Stimulated activated CD4-positive, alpha-beta T cell treated with anti-CD3 and anti-CD28 coated beads, Interleukin-4, amount 100 ng/mL, for 4 hours (primary cell): ENCODE measurements around the gene UNC13C.

Source experiments
- DNase-seq, 2 experiments: peaks; one replicate each; pipeline ENCODE4 v3.0.0-alpha.2; 2020

UNC13C gene

GRCh38 chr15:54026891-54027290, 48.6 kb downstream of the UNC13C start:
- DNase-seq = no peak

- DNase-seq = no peak
Measured at GRCh38 chr15:54029081-54029480, 50.8 kb downstream of the UNC13C start.

- no peak for DNase-seq
Measured at GRCh38 chr15:54032066-54032465, 53.8 kb downstream of the UNC13C start.

GRCh38 chr15:54033356-54033860, 55.2 kb downstream of the UNC13C start:
- no peak for DNase-seq

GRCh38 chr15:54033869-54034458, 55.7 kb downstream of the UNC13C start:
- DNase-seq = no peak

- no peak for DNase-seq
Measured at GRCh38 chr15:54035616-54036015, 57.4 kb downstream of the UNC13C start.

- DNase-seq = no peak
Measured at GRCh38 chr15:54045397-54045796, 67.2 kb downstream of the UNC13C start.

GRCh38 chr15:54046093-54046492, 67.9 kb downstream of the UNC13C start:
- DNase-seq = no peak

GRCh38 chr15:54064365-54064764, 86.1 kb downstream of the UNC13C start:
- DNase-seq = no peak

GRCh38 chr15:54066403-54066802, 88.2 kb downstream of the UNC13C start:
- DNase-seq = no peak

GRCh38 chr15:54082836-54083492, 104.7 kb downstream of the UNC13C start:
- DNase-seq = no peak

- no peak for DNase-seq
Measured at GRCh38 chr15:54083501-54083900, 105.3 kb downstream of the UNC13C start.

- DNase-seq = no peak
Measured at GRCh38 chr15:54083991-54084390, 105.8 kb downstream of the UNC13C start.

GRCh38 chr15:54088837-54089236, 110.6 kb downstream of the UNC13C start:
- DNase-seq = no peak

- no peak for DNase-seq
Measured at GRCh38 chr15:54089776-54090175, 111.5 kb downstream of the UNC13C start.

- DNase-seq = no peak
Measured at GRCh38 chr15:54091651-54092050, 113.4 kb downstream of the UNC13C start.

- DNase-seq = no peak
Measured at GRCh38 chr15:54094661-54095060, 116.4 kb downstream of the UNC13C start.

- no peak for DNase-seq
Measured at GRCh38 chr15:54097019-54097418, 118.8 kb downstream of the UNC13C start.

- no peak for DNase-seq
Measured at GRCh38 chr15:54099010-54099409, 120.8 kb downstream of the UNC13C start.

GRCh38 chr15:54101664-54102270, 123.5 kb downstream of the UNC13C start:
- DNase-seq = no peak

- DNase-seq = no peak
Measured at GRCh38 chr15:54102704-54103103, 124.5 kb downstream of the UNC13C start.

- no peak for DNase-seq
Measured at GRCh38 chr15:54109014-54109413, 130.8 kb downstream of the UNC13C start.

- DNase-seq = no peak
Measured at GRCh38 chr15:54119051-54119450, 140.8 kb downstream of the UNC13C start.

- no peak for DNase-seq
Measured at GRCh38 chr15:54120949-54121463, 142.8 kb downstream of the UNC13C start.
